Gastrocnemius medialis (tissue), 4 donors: ENCODE data around the gene CSNK1G1.

ENCODE experiments used
- CTCF ChIP-seq, 5 experiments: fragments of 450-650 bp in 3 of 5; fragments of 200-600 bp in 2 of 5; sonication (generic) in 2 of 5; IDR thresholded peaks in 4 of 5; conservative IDR thresholded peaks in 1 of 5; 1 replicate in 4 of 5; 2 replicates in 1 of 5; pipeline ENCODE4 v1.5.1; 2016 to 2019; ENCODE audit warnings: antibody characterized with exemption in 5 of 5, mild to moderate bottlenecking in 3 of 5, moderate library complexity in 3 of 5
- POLR2A ChIP-seq, 2 donors: fragments of 450-650 bp; IDR thresholded peaks; one replicate each; pipeline ENCODE4 v1.6.1; 2017; ENCODE audit warnings: antibody characterized with exemption in 2 of 2, mild to moderate bottlenecking in 2 of 2, moderate library complexity in 2 of 2

- TF ChIP-seq CTCF (IDR thresholded peaks at IDR 0.05 in 4 of 5, conservative IDR thresholded peaks at IDR 0.05 in 1 of 5) (no peak), POLR2A (IDR thresholded peaks at IDR 0.05) (no peak)
Measured at GRCh38 chr15:64288999-64289398, 67.0 kb downstream of the CSNK1G1 start.
